GM23338 (cell line): ENCODE measurements around the gene ZFP36. TPM values are rescaled to one million over a fixed set of nuclear protein-coding genes. Genes with fewer than 3 reads are reported as not detected.

Source experiments
- ATAC-seq: fragments of 200-7000 bp; cut with Tn5 transposase; 3 replicates; pipeline ENCODE4 v1.9.1; 2020
- DNase-seq: peaks from one replicate; pipeline ENCODE4 v3.0.0-alpha.2; 2015; ENCODE audit warnings: low spot score
- H2AFZ ChIP-seq: fragments of 200-600 bp; sonication (generic); 2 replicates; pipeline ENCODE4 v1.8.0; 2016; ENCODE audit warnings: antibody characterized with exemption, mild to moderate bottlenecking, moderate library complexity
- H3F3A ChIP-seq: fragments of 200-600 bp; sonication (generic); replicated peaks from 2 replicates; pipeline ENCODE4 v1.8.0; 2017; ENCODE audit warnings: antibody characterized with exemption, mixed run types, low read depth
- H3K27ac ChIP-seq: fragments of 200-600 bp; sonication (generic); 2 replicates; pipeline ENCODE4 v1.6.1; 2016; ENCODE audit warnings: low read depth
- H3K27me3 ChIP-seq: fragments of 200-600 bp; sonication (generic); 2 replicates; pipeline ENCODE4 v1.8.0; 2016; ENCODE audit warnings: mild to moderate bottlenecking, mixed run types, moderate library complexity; ENCODE audit not compliant: insufficient read depth
- H3K36me3 ChIP-seq: fragments of 200-600 bp; sonication (generic); 2 replicates; pipeline ENCODE4 v1.8.0; 2016; ENCODE audit warnings: mild to moderate bottlenecking; ENCODE audit not compliant: insufficient read depth
- H3K4me1 ChIP-seq: fragments of 200-600 bp; sonication (generic); 2 replicates; pipeline ENCODE4 v1.8.0; 2016; ENCODE audit warnings: mild to moderate bottlenecking, moderate library complexity; ENCODE audit not compliant: insufficient read depth
- H3K4me2 ChIP-seq: fragments of 200-600 bp; sonication (generic); 2 replicates; pipeline ENCODE4 v1.7.1; 2017; ENCODE audit warnings: mixed run types
- H3K4me3 ChIP-seq: fragments of 200-600 bp; sonication (generic); 2 replicates; pipeline ENCODE4 v1.6.1; 2016; ENCODE audit warnings: mixed run types
- H3K79me2 ChIP-seq: fragments of 200-600 bp; sonication (generic); replicated peaks from 2 replicates; pipeline ENCODE4 v1.8.0; 2017; ENCODE audit warnings: mild to moderate bottlenecking; ENCODE audit not compliant: insufficient read depth
- H3K9me2 ChIP-seq: fragments of 200-600 bp; sonication (generic); 2 replicates; pipeline ENCODE4 v1.8.0; 2017; ENCODE audit not compliant: insufficient read depth
- H4K20me1 ChIP-seq: fragments of 200-600 bp; sonication (generic); replicated peaks from 2 replicates; pipeline ENCODE4 v1.8.0; 2017; ENCODE audit warnings: mild to moderate bottlenecking; ENCODE audit not compliant: insufficient read depth
- H3K27ac Mint-ChIP-seq: 2 replicates; pipeline ENCODE4 v1.8.0; 2020; ENCODE audit warnings: inconsistent platforms, mild to moderate bottlenecking, moderate library complexity, mixed read lengths
- H3K27me3 Mint-ChIP-seq: 3 replicates; pipeline ENCODE4 v1.8.0; 2022; ENCODE audit warnings: low read depth, mild to moderate bottlenecking, moderate library complexity, mixed read lengths, inconsistent platforms; ENCODE audit not compliant: insufficient read depth, poor library complexity
- H3K36me3 Mint-ChIP-seq: 3 replicates; pipeline ENCODE4 v1.8.0; 2021; ENCODE audit warnings: low read depth, mild to moderate bottlenecking, inconsistent platforms, moderate library complexity, mixed read lengths
- H3K4me1 Mint-ChIP-seq: 3 replicates; pipeline ENCODE4 v1.8.0; 2020; ENCODE audit warnings: mild to moderate bottlenecking, inconsistent platforms, mixed read lengths
- H3K4me3 Mint-ChIP-seq: 3 replicates; pipeline ENCODE4 v1.8.0; 2021; ENCODE audit warnings: moderate library complexity, mild to moderate bottlenecking, inconsistent platforms, mixed read lengths
- H3K9me3 Mint-ChIP-seq: 3 replicates; pipeline ENCODE4 v1.8.0; 2020; ENCODE audit warnings: moderate library complexity, mild to moderate bottlenecking, inconsistent platforms, mixed read lengths
- CREB1 ChIP-seq: fragments of 250-450 bp; sonication (Bioruptor Pico); IDR thresholded peaks from 2 replicates; pipeline ENCODE4 v1.5.0; 2020; ENCODE audit warnings: low read depth, mild to moderate bottlenecking, moderate library complexity
- EZH2 ChIP-seq: fragments of 200-600 bp; sonication (generic); IDR thresholded peaks from one replicate; pipeline ENCODE4 v1.8.0; 2017; ENCODE audit warnings: antibody characterized with exemption, mild to moderate bottlenecking, low read depth; ENCODE audit not compliant: unreplicated experiment
- JUNB ChIP-seq: IDR thresholded peaks from one replicate; pipeline ENCODE4 v1.6.1; 2016; ENCODE audit warnings: antibody characterized with exemption; ENCODE audit not compliant: unreplicated experiment
- NANOG ChIP-seq: IDR thresholded peaks from 2 replicates; pipeline ENCODE4 v1.6.1; 2016; ENCODE audit warnings: antibody characterized with exemption, borderline replicate concordance
- POLR2AphosphoS5 ChIP-seq: IDR thresholded peaks from 2 replicates; pipeline ENCODE4 v1.6.1; 2016; ENCODE audit warnings: antibody characterized with exemption, low read depth
- REST ChIP-seq: IDR thresholded peaks from one replicate; pipeline ENCODE4 v1.6.1; 2018; ENCODE audit warnings: antibody characterized with exemption; ENCODE audit not compliant: unreplicated experiment
- STAT1 ChIP-seq: IDR thresholded peaks from one replicate; pipeline ENCODE4 v1.6.1; 2016; ENCODE audit warnings: antibody characterized with exemption; ENCODE audit not compliant: unreplicated experiment
- ZNF114 ChIP-seq: fragments of 250-450 bp; sonication (Bioruptor Pico); IDR thresholded peaks from 2 replicates; pipeline ENCODE4 v1.5.0; 2020; ENCODE audit warnings: mild to moderate bottlenecking, moderate library complexity
- ZNF331 ChIP-seq: fragments of 250-450 bp; sonication (Bioruptor Pico); IDR thresholded peaks from 2 replicates; pipeline ENCODE4 v1.5.0; 2020; ENCODE audit warnings: low read depth, mild to moderate bottlenecking, moderate library complexity
- polyA plus RNA-seq: library from polyadenylated mRNA; unstranded; fragments of >200 nt; fragmentation: Nextera tagmentation; extraction: Ambion mirVana; gene quantifications from 2 replicates; pipeline ENCODE4 v1.2.1, GENCODE V29; 2016
- total RNA-seq: library from RNA; depleted of rRNA; stranded (reverse); fragments of >200 nt; shearing (Covaris generic); gene quantifications from 2 replicates; pipeline ENCODE4 v1.2.3, GENCODE V29; 2014
- TF ChIP-seq, protein P1 (sequence below): IDR thresholded peaks from 2 replicates; pipeline ENCODE4 v1.6.1; 2016; ENCODE audit warnings: antibody characterized with exemption

The ZFP36 gene
- total and polyA plus RNA-seq, 2 experiments from 2014 or later = 9.5 to 27.5 TPM

DNA sequence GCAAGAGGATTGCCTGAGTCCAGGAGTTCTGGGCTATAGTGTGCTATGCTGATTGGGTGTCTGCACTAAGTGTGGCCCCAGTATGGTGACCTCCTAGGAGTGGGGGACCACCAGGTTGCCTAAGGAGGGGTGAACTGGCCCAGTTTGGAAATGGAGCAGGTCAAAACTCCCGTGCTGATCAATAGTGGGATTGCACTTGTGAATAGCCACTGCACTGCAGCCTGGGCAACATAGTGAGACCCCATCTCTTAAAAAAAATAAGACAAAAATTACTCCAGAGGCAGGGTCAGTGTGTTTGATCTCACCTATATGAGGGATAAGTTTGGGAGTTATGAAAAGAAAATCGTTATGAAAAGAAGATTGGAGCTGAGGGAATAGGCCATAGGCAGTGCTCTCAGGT is 37.4 kb upstream of the ZFP36 start (continued):
- TF ChIP-seq JUNB (no peak), NANOG (no peak), POLR2AphosphoS5 (no peak), EZH2 (no peak), STAT1 (no peak), CREB1 (no peak)

DNA sequence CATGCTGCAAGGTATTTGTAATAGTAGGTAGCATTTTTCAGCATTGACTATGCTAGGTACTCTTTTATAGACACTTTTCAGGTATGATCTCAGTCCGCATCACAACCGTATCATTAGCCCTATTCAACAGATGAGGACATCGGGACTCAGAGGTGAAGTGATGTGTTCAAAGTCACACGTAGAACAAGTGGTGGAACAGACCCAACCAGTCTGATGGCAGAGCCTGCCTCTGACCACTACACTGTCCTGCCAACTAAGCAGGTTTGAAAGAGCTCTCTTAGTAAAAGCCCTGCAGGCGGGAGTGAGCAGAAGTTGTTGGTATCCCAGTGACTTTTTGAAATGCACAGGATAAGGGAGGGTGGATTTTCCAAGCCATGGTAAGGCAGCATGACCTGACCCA is 35.9 kb upstream of the ZFP36 start:
- no peak for ATAC-seq
- Histone ChIP-seq H3K27ac (no peak overlapping the region), H4K20me1 (peaks cover 10% of the 10 kb centered on the region; the same call in 1 of the 2 replicates), H3K4me2 (no peak overlapping the region), H3K27me3 (no peaks in the 10 kb centered on the region), H3K9me2 (no peaks in the 10 kb centered on the region), H3K4me1 (no peaks in the 10 kb centered on the region), H2AFZ (no peak overlapping the region), H3K4me3 (no peak overlapping the region), H3K79me2 (no peaks in the 10 kb centered on the region), H3F3A (0 out of 2 replicates have a peak, but pooled peaks cover 5% of the 10 kb centered on the region), H3K36me3 (peaks cover 10% of the 10 kb centered on the region; the same call in 1 of the 2 replicates)
- no peak for TF ChIP-seq NANOG
- no peak for TF ChIP-seq JUNB
- no peaks in the 10 kb centered on the region; the same call in 2 of the 3 replicates for H3K9me3 Mint-ChIP-seq
- H3K27me3 Mint-ChIP-seq = no peaks in the 10 kb centered on the region
- no peak for DNase-seq
- no peak overlapping the region for H3K27ac Mint-ChIP-seq
- H3K4me1 Mint-ChIP-seq = no peaks in the 10 kb centered on the region
- H3K36me3 Mint-ChIP-seq = peaks cover 51% of the 10 kb centered on the region
- H3K4me3 Mint-ChIP-seq = no peak overlapping the region

DNA sequence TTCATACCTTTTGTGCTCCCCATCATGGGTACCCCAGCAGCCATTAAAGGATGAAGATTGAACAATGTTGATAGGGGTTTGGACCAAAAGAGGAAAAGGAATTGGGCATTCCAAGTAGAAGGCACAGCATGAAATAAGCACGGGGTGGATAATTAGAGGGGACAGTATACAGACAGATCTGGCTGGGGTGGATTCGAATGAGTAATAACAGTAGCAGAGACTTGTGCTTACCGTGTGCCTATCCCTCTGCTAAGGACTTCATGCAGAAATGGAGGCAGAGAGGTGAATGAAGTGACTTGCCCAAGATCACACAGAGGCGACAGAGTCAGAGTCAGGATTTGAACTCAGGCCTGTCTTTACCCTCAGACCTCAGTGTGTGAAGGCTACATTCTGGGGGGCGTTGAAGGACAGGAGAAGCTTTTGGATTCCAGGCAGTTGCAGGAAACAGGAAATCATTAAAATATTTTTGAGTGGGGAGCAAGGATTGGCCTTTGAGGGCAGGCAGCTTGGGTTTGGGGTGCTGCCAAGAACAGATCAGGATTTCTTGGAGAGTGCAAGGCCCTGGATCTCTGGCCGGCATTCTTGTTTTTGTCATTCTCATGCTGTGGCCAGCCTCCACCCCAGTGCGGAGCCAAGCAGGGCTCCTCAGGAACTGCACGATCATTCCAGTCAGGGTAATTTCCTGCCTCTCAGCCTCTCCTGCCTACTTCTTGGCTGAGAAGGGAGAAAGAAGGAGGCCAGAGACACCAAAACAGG is 34.4 kb upstream of the ZFP36 start:
- H3K27me3 ChIP-seq = no peaks in the 10 kb centered on the region
- no peak overlapping the region for H3K27ac Mint-ChIP-seq
- H3K36me3 Mint-ChIP-seq = peaks cover 61% of the 10 kb centered on the region
- TF ChIP-seq ZNF114 = no peak
- no peak for TF ChIP-seq REST
- TF ChIP-seq NANOG = no peak
- TF ChIP-seq CREB1 = no peak
- TF ChIP-seq, protein P1, sequence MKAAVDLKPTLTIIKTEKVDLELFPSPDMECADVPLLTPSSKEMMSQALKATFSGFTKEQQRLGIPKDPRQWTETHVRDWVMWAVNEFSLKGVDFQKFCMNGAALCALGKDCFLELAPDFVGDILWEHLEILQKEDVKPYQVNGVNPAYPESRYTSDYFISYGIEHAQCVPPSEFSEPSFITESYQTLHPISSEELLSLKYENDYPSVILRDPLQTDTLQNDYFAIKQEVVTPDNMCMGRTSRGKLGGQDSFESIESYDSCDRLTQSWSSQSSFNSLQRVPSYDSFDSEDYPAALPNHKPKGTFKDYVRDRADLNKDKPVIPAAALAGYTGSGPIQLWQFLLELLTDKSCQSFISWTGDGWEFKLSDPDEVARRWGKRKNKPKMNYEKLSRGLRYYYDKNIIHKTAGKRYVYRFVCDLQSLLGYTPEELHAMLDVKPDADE = no peak
- TF ChIP-seq STAT1 = no peak
- no peak for TF ChIP-seq ZNF331 (CRISPR knock-in tag)

More for the DNA sequence above, 34.4 kb upstream of the ZFP36 start:
- H3K79me2 ChIP-seq = no peaks in the 10 kb centered on the region
- no peak overlapping the region for H3K4me2 ChIP-seq
- H3K36me3 ChIP-seq = peaks cover 10% of the 10 kb centered on the region; the same call in 1 of the 2 replicates
- H3K4me3 ChIP-seq = no peak overlapping the region
- no peaks in the 10 kb centered on the region for H3K9me2 ChIP-seq
- no peak overlapping the region for H3K4me3 Mint-ChIP-seq
- DNase-seq (no peak), ATAC-seq (no peak)
- H3K27me3 Mint-ChIP-seq = no peaks in the 10 kb centered on the region
- no peaks in the 10 kb centered on the region for H3K4me1 Mint-ChIP-seq
- H3F3A ChIP-seq = 0 out of 2 replicates have a peak, but pooled peaks cover 5% of the 10 kb centered on the region
- H4K20me1 ChIP-seq = peaks cover 10% of the 10 kb centered on the region; the same call in 1 of the 2 replicates
- no peaks in the 10 kb centered on the region for H3K4me1 ChIP-seq
- H2AFZ ChIP-seq = no peak overlapping the region
- no peaks in the 10 kb centered on the region; the same call in 2 of the 3 replicates for H3K9me3 Mint-ChIP-seq
- no peak overlapping the region for H3K27ac ChIP-seq
